Putamen (tissue), 1 donor: ENCODE results near the gene GALNT7.
"Not testable (repeated sequence)": the region's sequence is repeated elsewhere in the genome, so short reads cannot be mapped to it uniquely, and the experiment has no call there.

ENCODE experiments used
- DNase-seq: peaks from one replicate; pipeline ENCODE4 v3.0.0-alpha.2; 2016; ENCODE audit warnings: low spot score

The GALNT7 gene

GRCh38 chr4:173199553-173199952, 30.9 kb downstream of the GALNT7 start:
- DNase-seq = peak; percentile 54

- DNase-seq = no peak
Measured at GRCh38 chr4:173200103-173200884, 31.7 kb downstream of the GALNT7 start.

DNA sequence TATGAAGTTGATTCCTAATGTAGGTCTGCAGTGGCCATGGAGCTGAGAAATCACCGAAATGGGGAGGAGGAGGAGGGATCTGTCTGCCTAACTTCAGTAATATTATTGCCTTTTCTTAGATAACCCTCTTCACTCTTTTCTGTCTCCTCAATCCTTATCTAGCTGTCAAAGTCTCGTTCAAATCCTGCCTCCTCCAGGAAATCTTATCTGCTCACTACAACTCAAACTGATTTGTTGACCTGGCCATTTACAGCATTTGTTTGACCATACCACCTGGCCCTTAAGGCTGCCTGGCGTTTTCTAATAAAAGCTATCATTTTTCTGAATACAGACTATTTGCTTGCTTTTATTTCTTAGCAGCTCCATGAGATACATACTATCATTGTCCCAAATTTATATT, 33.8 kb downstream of the GALNT7 start:
- DNase-seq = no peak

- DNase-seq = no peak
Measured at GRCh38 chr4:173205656-173206055, 37.0 kb downstream of the GALNT7 start.

DNA sequence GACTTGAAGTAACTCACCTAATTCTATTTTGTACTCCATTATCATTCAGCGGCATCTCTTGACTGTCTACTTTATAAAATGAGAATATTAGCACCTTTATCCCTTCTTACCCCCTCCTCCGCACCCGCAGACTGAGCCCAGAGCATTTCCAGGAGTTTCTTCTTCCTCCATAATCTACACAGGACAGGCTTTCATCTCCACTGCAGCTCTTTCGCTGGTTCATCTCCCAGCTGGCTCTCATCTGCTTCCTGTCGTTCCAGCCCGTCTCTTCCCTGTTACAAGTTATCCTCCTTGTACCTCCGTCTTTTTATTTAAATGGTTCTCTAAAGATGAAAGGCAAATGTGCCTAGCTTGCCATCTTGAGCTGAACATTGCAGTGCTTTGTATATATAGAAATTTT, 39.8 kb downstream of the GALNT7 start:
- no peak for DNase-seq

DNA sequence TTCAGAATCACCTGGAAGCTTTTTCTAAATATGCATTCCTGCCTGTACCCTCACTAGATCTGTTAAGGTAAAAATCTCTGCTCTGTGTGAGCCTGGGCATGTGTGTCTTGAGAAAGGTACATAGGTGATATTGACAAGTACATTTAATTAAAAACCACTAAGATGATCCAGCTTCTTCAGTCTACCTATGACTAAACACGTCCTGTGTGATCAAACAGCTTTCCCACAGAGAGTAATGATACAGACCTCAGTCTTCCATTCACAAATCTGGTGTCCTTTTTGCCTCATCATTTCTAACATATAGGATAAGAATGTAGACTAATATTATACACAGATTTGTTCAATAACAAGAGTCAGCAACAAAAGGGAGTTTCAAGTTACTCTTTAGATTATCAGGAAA, 42.6 kb downstream of the GALNT7 start:
- DNase-seq = no peak

- no peak for DNase-seq
Measured at GRCh38 chr4:173211838-173212237, 43.2 kb downstream of the GALNT7 start.

- no peak for DNase-seq
Measured at GRCh38 chr4:173212379-173212778, 43.8 kb downstream of the GALNT7 start.

GRCh38 chr4:173213296-173213695, 44.7 kb downstream of the GALNT7 start:
- no peak for DNase-seq

GRCh38 chr4:173214231-173214630, 45.6 kb downstream of the GALNT7 start:
- DNase-seq = no peak

DNA sequence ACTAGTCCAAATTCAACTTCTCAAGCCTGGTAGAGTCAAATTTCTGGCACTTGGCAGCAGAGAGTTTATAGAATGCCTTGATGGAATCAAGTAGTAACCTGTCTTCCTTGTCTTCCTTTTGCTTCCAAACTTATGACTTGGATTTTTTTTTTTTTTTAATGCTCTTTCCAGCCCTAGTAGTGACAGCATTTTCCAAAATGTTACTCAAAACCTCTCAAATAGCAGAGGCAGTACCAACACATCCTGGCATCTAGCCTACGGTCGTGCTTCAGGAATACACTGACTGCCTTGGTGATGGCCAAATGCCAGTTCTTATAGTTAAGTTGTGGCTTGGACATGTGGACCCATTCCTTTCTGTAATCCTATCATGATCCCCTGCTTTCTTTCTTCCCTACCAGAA, 46.0 kb downstream of the GALNT7 start:
- DNase-seq = no peak

GRCh38 chr4:173217075-173217474, 48.5 kb downstream of the GALNT7 start:
- no peak for DNase-seq

DNA sequence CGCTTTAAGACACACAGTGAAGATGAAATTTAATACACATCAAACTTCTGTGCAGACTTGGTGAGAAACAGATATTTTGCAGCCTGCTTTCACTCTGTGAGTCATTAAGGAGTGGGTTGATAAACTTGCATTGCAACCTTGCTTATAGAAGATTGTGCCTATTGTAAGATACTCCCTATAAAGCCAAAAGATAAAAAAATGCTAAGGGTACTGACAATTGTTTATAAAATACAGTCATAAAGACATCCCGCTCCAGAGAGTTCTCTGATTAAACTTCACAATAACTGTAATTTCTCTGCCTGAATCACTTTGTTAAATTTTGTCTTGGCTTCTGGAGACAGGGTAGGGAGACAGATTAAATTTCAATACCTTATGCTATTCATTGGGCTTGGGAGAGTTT, 49.1 kb downstream of the GALNT7 start:
- DNase-seq = no peak

GRCh38 chr4:173218411-173219125, 50.0 kb downstream of the GALNT7 start:
- DNase-seq = no peak

- DNase-seq = not testable (repeated sequence)
Measured at GRCh38 chr4:173219126-173219437, 50.5 kb downstream of the GALNT7 start.

DNA sequence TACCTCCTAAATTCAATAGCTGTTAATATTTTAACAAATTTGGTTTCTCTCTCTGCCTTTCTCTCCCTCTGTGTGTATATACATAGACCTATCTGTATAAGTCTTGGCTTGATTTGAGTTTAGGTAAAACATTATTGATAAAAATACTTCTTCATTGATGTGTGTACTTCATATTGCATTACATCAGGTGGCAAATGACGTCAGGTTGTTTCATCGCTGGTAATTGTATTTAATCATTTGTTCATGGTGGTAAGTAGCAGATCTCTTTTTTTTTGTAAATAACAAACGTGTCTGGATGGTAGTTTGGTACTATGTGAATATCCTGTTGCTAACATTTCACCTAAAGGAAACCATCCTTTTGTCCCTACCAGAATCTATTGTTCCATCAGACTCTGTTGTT, 55.1 kb downstream of the GALNT7 start:
- no peak for DNase-seq

GRCh38 chr4:173226401-173226888, 57.8 kb downstream of the GALNT7 start:
- DNase-seq = no peak

GRCh38 chr4:173227756-173228155, 59.1 kb downstream of the GALNT7 start:
- DNase-seq = no peak

DNA sequence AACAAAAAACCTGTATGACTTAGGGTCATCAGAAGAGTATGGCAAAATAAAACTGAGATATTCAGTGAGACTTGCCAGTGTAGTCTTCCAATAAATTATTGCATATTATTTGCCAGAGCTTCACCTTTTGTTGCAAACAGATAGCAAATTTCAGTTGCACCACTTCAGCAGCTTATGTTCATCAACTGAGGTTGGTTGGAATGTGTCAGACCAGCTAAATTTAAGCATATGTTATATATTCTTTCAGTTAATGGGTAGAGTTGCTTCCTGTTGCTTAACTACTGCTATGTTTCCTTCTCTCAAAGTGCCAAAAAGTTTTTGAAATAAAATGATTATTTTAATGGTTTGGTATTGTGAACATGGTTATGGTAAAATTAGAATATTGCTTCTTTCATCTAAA, 61.5 kb downstream of the GALNT7 start:
- DNase-seq = no peak

GRCh38 chr4:173231916-173232315, 63.3 kb downstream of the GALNT7 start:
- DNase-seq = no peak

GRCh38 chr4:173233857-173234256, 65.2 kb downstream of the GALNT7 start:
- no peak for DNase-seq

GRCh38 chr4:173235050-173235449, 66.4 kb downstream of the GALNT7 start:
- no peak for DNase-seq

- DNase-seq = no peak
Measured at GRCh38 chr4:173236301-173236700, 67.7 kb downstream of the GALNT7 start.

DNA sequence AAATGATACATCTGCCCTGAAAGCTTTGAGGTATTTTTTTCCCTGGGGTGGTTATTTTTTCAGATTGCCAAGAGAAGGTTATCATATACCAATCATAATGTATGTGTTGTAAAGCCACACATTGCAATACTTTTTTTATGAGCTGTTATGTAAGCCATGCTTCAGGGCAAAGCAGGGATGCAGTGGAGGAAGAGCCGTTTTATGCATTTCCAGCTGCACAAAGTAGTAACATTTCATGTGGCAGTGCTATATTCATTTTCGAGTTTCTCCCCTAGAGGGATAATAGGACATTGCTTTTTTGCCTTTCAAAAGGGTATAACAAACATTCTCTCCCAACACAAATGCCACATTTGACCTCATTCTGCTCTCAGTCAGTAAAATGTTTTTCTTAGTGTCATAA, 68.5 kb downstream of the GALNT7 start:
- DNase-seq = no peak
